ENCODE measurements around the gene NOSIP. TPM values are rescaled to one million over a fixed set of nuclear protein-coding genes. Genes with fewer than 3 reads are reported as not detected.

NOSIP gene
- total RNA-seq, 1 experiment from 2014 or later, result 247 TPM

- no peak for DNase-seq (ENCODE audit: low spot score)
Measured at GRCh38 chr19:49594993-49595818, 14.8 kb upstream of the NOSIP start.

- DNase-seq (ENCODE audit: low spot score), result no peak
Measured at GRCh38 chr19:49594157-49594992, 14.0 kb upstream of the NOSIP start.

DNA sequence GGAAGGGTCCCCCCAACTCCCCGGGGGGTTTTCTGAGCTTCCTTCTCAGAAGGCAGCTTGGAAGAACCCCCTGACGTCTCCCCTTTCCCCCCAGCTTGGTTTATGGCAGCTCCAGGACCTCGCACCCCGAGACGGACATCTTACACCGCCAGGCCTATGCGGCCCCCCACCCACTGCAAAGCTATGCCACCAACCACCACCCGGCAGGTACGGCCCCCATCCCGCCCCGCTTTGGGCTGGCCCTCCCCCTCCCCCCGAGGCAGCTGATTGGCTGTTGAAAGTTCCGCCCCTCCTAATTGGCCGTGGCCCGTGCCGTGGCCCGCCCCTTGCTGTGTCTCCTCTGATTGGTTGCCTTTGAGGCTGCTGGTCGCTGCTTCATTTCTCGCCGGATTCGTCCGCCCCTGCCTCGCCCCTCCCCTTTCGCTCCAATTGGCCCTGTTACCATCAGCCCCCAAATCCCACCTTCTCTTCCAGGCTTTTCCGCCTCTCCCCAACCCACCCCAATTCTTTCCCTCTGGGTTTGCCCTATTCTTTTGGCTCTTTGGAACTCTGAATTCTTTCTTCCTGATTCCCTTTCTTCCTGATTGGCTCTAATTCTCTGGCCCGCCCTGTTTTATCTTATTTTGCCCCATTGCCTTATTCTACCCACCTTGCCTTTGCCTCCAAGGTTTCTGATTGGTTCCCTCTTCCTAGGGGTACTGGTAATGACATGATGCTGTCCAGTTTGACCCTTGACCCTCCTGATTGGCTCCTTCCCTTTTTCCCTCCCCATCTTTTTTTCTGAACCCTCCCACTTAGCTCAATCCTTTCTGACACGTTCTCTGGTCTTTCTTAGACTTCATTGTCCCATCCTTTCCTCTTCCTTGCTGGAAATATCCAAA is 13.1 kb upstream of the NOSIP start:
- DNase-seq (ENCODE audit: low spot score), result peak; percentile 98

- DNase-seq (ENCODE audit: low spot score), result peak; percentile 75
Measured at GRCh38 chr19:49592486-49593232, 12.3 kb upstream of the NOSIP start.

- DNase-seq (ENCODE audit: low spot score), result peak; percentile 66
Measured at GRCh38 chr19:49591731-49592485, 11.6 kb upstream of the NOSIP start.

GRCh38 chr19:49590971-49591730 is 10.8 kb upstream of the NOSIP start, which contains the start of gene PRR12:
PRR12 (plus strand) TSS chr19:49591182; CDS start chr19:49591655, 473 bp downstream.
- DNase-seq (ENCODE audit: low spot score), result peak; percentile 75

- DNase-seq (ENCODE audit: low spot score), result peak; percentile 100
Measured at GRCh38 chr19:49590071-49590970, 10.0 kb upstream of the NOSIP start.

DNA sequence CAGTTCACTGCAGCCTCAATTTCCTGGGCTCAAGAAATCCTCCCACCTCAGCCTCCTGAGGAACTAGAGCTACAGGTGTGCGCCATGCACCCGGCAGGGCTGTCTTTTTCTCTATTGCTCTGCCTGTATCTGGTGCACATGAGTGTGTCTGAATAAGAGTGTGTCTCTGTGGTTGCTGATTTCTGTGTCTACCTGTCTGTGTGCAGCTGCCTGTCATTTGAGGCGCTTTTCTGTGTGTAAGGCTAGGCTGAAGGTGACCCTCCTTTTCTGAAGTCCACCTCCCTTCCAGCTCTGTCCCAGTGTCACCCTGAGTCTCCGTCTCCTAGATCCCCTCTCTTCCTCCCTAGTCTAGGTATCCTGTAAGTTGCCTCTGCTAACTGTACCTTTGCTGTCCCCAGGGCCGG is 9.1 kb upstream of the NOSIP start:
- DNase-seq (ENCODE audit: low spot score), result peak; percentile 40

DNA sequence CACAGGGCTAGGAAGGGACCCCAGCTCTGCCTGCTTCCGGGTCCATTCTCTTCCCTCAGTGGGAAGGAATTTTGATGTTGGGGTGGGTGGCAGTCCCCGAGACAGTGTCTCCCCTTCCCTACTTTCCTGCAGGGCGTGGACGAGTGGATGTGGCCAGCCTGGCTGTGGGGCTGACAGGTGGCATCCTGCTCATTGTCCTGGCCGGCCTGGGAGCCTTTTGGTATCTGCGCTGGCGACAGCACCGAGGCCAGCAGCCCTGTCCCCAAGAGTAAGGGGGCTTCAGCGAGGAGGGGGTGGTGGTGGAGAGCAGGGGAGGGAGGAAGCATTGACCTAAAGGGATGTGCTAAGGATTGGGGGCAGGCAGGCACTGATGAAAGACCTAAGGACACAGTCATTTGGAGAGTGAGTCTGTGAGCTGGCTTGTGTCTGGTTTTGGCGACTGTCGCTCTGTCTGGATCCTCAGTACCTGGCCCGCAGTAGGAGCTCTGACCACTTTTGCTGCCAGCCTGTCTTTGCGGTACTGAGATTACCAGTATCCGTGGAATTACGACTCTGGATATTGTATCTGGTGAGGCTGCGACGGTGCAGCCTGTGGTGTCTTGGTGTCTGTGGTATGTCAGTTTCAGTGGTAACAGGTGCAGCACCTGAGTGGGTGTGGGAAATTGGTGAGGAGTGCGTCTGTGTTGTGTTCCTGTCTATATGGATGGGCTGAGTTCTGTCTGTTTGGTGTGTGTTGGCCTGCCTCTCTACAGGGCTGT is 8.2 kb upstream of the NOSIP start:
- DNase-seq (ENCODE audit: low spot score), result no peak

GRCh38 chr19:49587227-49587626 is 6.9 kb upstream of the NOSIP start:
- DNase-seq (ENCODE audit: low spot score), result no peak

- DNase-seq (ENCODE audit: low spot score), result no peak
Measured at GRCh38 chr19:49585023-49585422, 4.7 kb upstream of the NOSIP start.

- DNase-seq (ENCODE audit: low spot score), result no peak
Measured at GRCh38 chr19:49583239-49583638, 2.9 kb upstream of the NOSIP start.

GRCh38 chr19:49581007-49581508 is 702 bp upstream of the NOSIP start, which contains the start of gene PRRG2:
PRRG2 (plus strand) TSS chr19:49581316; CDS start chr19:49583220, 1,904 bp downstream.
- peak; percentile 81 for DNase-seq (ENCODE audit: low spot score)

DNA sequence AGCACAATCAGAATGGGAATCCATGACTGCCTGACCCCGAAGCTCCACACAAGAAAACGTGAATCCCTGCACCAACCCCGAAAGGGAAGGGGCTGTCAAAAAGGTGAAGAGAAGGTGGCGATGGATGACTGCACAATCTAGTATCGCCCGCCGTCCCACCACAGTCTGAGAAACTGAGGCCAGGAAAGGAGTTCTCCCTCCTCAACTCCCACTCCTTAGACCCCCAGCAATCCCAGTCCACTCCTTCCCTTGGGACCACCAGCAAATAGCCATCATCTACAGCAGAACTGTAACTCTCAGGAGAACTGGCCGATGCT is 451 bp downstream of the NOSIP start:
- no peak for DNase-seq (ENCODE audit: low spot score)

DNA sequence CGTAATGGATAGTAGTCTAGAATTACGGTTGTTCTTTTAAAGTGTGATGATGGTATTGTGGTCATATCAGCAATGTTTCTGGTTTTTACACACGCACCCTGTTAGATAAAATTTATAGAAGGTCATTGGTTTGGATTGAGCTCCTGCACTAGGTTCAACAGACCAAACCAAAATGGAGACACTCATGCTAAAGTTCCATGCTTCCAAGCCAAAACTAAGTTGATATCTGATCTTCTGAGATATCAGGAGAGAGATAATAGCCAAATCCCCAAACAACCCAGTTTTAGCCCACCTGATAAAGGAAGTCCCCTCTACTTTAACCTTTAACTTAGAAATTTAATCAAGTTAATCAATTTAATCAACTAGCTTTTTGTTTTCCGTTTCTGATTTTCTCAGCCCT is 1.2 kb downstream of the NOSIP start:
- DNase-seq (ENCODE audit: low spot score), result no peak

GRCh38 chr19:49574206-49574755 is 6.1 kb downstream of the NOSIP start:
- no peak for DNase-seq (ENCODE audit: low spot score)

- DNase-seq (ENCODE audit: low spot score), result no peak
Measured at GRCh38 chr19:49573425-49573824, 6.9 kb downstream of the NOSIP start.

Data from HT-29 (cell line).